Stimulated activated CD8-positive, alpha-beta memory T cell treated with anti-CD3 and anti-CD28 coated beads, Interleukin-2, amount 100 ng/mL, for 48 hours (primary cell): ENCODE results near the gene KEAP1.

Experiments
- DNase-seq, 2 donors: peaks; one replicate each; pipeline ENCODE4 v3.0.0-alpha.2; 2020; ENCODE audit warnings: low read depth in 2 of 2

Gene KEAP1

GRCh38 chr19:10450853-10451609, 52.1 kb downstream of the KEAP1 start:
- no peak for DNase-seq

- no peak for DNase-seq
Measured at GRCh38 chr19:10450191-10450852, 52.8 kb downstream of the KEAP1 start.

GRCh38 chr19:10449037-10449436, 54.1 kb downstream of the KEAP1 start:
- no peak for DNase-seq

DNA sequence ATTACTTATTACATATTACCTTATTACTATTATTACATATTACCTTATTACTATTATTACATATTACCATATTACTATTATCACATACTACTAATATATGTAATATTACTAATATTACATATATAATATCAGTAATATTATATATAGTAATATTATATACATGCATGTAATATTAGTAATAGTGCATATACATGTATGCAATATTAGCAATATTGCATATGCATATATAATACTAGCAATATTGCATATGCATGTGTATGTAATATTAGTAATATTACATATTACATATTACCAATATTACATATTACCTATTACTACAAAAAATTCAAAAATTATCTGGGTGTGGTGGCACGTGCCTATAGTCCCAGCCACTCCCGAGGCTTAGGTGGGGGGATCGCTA, 60.5 kb downstream of the KEAP1 start:
- DNase-seq, result no peak

- no peak for DNase-seq
Measured at GRCh38 chr19:10439588-10439987, 63.6 kb downstream of the KEAP1 start.
